CD4-positive, alpha-beta T cell treated with Interleukin-4 for 4 hours (primary cell): Measurements from ENCODE around the gene LSP1.
"Not testable (repeated sequence)": the region's sequence is repeated elsewhere in the genome, so short reads cannot be mapped to it uniquely, and the experiment has no call there.

ENCODE experiments used
- DNase-seq: peaks from one replicate; pipeline ENCODE4 v3.0.0-alpha.2; 2020

The LSP1 gene

GRCh38 chr11:1879342-1879940 is 26.6 kb downstream of the LSP1 start:
- no peak for DNase-seq

GRCh38 chr11:1879941-1880720 is 27.2 kb downstream of the LSP1 start:
- DNase-seq, result no peak

GRCh38 chr11:1880746-1881441 is 28.0 kb downstream of the LSP1 start:
- no peak for DNase-seq

GRCh38 chr11:1881442-1882264 is 28.8 kb downstream of the LSP1 start:
- no peak for DNase-seq

GRCh38 chr11:1882265-1883238 is 29.7 kb downstream of the LSP1 start:
- peak; percentile 57 for DNase-seq

- DNase-seq, result no peak
These were observed 30.7 kb downstream of the LSP1 start for GRCh38 chr11:1883346-1884302.

GRCh38 chr11:1884303-1884700 is 31.4 kb downstream of the LSP1 start:
- no peak for DNase-seq

- DNase-seq, result not testable (repeated sequence)
These were observed 33.7 kb downstream of the LSP1 start for GRCh38 chr11:1886551-1886950.

GRCh38 chr11:1887451-1888346 is 34.8 kb downstream of the LSP1 start:
- DNase-seq, result no peak

- DNase-seq, result no peak
These were observed 35.5 kb downstream of the LSP1 start for GRCh38 chr11:1888347-1888753.

GRCh38 chr11:1888811-1889210 is 35.9 kb downstream of the LSP1 start:
- DNase-seq, result no peak

GRCh38 chr11:1889224-1889930 is 36.5 kb downstream of the LSP1 start:
- peak; percentile 66 for DNase-seq

GRCh38 chr11:1889941-1890855 is 37.3 kb downstream of the LSP1 start:
- DNase-seq, result no peak

- DNase-seq, result no peak
These were observed 38.3 kb downstream of the LSP1 start for GRCh38 chr11:1890856-1891830.

- no peak for DNase-seq
These were observed 38.9 kb downstream of the LSP1 start, which contains the start of gene PRR33 for GRCh38 chr11:1891831-1892115. Gene PRR33 (minus strand): TSS chr11:1891895. CDS start chr11:1890584, 1,311 bp downstream.

GRCh38 chr11:1892116-1892515 is 39.2 kb downstream of the LSP1 start:
- DNase-seq, result no peak

- DNase-seq, result no peak
These were observed 39.7 kb downstream of the LSP1 start for GRCh38 chr11:1892558-1892957.
